Measurements from ENCODE around the gene SNAP29.

Gene SNAP29

DNA sequence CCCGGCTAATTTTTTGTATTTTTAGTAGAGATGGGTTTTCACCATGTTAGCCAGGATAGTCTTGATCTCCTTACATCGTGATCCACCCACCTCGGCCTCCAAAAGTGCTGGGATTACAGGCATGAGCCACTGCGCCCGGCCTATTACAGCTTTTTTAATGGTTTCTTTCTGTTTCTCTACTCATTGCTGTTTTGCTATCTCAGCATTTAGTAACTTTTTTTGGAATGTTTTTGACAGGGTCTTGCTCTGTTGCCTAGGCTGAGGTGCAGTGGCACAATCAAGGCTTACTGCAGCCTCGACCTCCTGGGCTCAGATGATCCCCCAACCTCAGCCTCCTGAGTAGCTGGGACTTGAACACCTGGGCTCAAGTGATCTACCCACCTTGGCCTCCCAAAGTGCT is 53.7 kb downstream of the SNAP29 start:
- H3K4me3 ChIP-seq (ENCODE audit: low read length): no peak overlapping the region
- DNase-seq (ENCODE audit: low read depth): no peak
- TF ChIP-seq, protein P1, sequence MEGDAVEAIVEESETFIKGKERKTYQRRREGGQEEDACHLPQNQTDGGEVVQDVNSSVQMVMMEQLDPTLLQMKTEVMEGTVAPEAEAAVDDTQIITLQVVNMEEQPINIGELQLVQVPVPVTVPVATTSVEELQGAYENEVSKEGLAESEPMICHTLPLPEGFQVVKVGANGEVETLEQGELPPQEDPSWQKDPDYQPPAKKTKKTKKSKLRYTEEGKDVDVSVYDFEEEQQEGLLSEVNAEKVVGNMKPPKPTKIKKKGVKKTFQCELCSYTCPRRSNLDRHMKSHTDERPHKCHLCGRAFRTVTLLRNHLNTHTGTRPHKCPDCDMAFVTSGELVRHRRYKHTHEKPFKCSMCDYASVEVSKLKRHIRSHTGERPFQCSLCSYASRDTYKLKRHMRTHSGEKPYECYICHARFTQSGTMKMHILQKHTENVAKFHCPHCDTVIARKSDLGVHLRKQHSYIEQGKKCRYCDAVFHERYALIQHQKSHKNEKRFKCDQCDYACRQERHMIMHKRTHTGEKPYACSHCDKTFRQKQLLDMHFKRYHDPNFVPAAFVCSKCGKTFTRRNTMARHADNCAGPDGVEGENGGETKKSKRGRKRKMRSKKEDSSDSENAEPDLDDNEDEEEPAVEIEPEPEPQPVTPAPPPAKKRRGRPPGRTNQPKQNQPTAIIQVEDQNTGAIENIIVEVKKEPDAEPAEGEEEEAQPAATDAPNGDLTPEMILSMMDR (conservative IDR thresholded peaks at IDR 0.05; ENCODE audit: low read depth, low read length): no peak

DNA sequence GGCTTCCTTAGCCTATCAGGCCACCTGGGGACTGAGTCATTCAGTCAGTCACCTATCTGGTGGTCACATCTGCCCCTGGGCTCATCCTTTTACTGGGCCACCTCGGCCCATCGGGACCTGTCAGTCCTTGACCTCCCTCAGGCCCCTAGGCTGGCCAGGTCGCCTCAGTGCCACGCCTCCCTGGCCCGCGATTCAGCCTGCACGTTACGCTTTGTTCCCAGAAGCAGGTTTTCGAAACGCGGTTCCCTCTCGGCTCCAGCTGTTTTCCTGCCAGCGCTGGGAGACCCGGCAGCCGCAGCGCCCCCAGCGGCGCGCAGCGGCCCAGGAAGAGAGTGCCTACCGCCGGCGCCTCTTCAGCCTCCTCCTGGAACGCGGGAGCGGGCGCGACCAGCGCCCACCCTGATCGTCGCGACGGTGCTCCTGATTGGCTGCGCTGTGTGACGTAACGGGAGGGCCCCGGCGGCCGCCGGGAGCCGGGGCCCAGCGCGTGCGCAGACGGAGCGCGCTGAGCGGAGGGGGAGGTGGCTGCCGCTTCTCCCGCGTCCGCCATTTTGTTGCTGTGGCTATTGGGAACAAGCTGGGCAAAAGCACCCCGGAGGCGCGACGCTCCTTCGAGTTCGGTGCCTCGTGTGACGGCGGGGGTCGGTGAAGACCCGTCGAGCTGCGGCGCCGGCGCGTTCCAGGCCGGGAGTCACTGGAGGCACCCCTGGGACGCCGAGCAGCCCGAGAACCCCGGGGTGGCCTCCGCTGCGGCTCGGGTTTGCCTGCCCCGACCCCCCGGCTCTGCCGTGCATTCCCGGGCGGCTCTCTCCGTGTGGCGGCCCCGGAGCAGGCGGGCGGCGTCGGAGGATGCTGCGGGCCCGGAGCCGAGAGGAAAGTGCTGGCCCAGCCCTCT is 58.4 kb downstream of the SNAP29 start, which contains the start of gene CRKL:
Gene CRKL (plus strand): TSS at position 492 of the 895 bp plus-strand sequence. CDS start 528 bp downstream, outside the sequence.
- TF ChIP-seq, protein P1 (conservative IDR thresholded peaks at IDR 0.05; ENCODE audit: low read depth, low read length): peak; percentile 90
- H3K4me3 ChIP-seq (ENCODE audit: low read length): peak within 1 kb of the TSS; percentile 96
- DNase-seq (ENCODE audit: low read depth): peak; percentile 89

DNA sequence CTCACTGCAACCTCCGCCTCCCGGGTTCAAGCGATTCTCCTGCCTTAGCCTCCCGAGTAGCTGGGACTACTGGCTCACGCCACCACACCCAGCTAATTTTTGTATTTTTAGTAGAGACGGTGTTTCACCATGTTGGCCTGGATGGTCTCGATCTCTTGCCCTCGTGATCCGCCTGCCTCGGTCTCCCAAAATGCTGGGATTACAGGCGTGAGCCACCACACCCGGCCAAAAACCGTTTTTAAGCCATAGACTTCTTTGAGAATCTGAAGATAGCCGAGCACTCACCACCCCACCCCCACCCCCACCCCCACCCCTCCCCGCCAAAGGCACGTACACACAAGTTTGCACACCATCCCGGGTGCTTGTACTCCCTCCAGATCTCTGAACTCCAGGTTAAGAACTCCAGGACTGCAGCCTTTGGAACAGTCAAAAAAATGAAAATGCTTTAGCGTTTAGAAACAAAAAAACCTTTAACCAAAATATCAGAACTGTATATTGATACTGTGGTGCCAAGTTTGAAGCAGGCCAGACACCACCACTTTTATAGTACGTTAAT is 59.9 kb downstream of the SNAP29 start:
- TF ChIP-seq, protein P1 (conservative IDR thresholded peaks at IDR 0.05; ENCODE audit: low read depth, low read length): no peak
- peak overlapping the region; percentile 96 for H3K4me3 ChIP-seq (ENCODE audit: low read length)
- no peak for DNase-seq (ENCODE audit: low read depth)

DNA sequence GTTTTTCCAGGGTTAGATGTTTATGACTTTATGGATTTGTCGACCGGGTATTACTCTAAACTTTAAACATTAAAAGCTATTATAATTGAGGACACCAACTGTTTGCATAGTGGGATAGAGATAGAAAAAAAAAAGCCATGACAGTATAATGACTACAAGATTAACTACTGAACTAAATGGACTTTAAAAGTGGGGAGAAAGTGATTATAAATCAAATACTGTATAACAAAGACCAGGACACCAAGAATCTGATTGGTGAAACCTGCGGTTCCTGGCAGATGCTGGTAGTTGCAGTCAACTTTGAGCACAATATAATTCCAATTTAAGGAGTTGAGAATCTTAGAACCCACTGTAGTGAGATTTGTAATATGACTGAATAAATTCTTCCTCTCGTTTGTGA is 60.9 kb downstream of the SNAP29 start:
- DNase-seq (ENCODE audit: low read depth): no peak
- H3K4me3 ChIP-seq (ENCODE audit: low read length): peak overlapping the region; percentile 96
- TF ChIP-seq, protein P1 (conservative IDR thresholded peaks at IDR 0.05; ENCODE audit: low read depth, low read length): no peak

DNA sequence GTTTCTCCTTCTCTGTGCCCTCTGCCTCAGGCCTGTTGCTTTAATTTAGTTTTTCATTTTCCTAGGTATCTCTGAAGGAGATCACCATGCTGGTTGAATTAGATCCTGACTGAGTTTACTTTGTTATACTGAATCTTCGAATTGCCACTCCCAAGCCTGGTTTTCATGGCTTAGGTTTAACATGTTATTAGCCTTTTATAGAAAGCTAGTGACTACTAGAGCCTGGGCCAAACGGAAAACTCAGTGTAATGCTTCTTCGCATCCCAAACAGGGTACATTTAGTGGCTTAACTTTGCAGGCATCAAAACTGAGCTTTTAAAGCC is 62.0 kb downstream of the SNAP29 start:
- TF ChIP-seq, protein P1 (conservative IDR thresholded peaks at IDR 0.05; ENCODE audit: low read depth, low read length): no peak
- peak overlapping the region; percentile 96 for H3K4me3 ChIP-seq (ENCODE audit: low read length)
- DNase-seq (ENCODE audit: low read depth): no peak

DNA sequence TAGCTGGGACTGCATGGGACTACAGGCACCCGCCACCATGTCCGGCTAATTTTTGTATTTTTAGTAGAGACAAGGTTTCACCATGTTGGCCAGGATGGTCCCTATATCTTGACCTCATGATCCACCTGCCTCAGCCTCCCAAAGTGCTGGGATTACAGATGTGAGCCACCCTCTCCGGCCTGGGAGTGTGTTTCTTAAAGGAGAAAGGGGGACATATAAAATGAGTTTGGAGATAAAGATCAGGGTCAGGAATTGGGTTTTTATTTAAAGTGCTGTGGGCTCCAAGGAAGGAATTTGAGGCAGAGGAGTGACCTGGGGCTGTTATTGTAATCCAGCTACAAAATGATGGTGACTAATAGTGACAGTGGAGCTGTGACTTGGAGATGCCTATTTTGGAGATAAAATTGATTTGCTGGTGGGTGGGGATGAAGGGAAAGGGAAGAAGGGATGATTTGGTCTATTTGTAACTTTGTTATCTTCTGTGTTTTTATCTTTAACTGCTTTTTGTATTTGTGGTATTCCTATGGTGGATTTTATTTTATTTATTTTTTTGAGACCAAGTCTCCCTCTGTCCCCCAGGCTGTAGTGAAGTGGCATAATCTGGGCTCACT is 63.4 kb downstream of the SNAP29 start:
- no peak for DNase-seq (ENCODE audit: low read depth)
- TF ChIP-seq, protein P1 (conservative IDR thresholded peaks at IDR 0.05; ENCODE audit: low read depth, low read length): no peak
- no peak overlapping the region for H3K4me3 ChIP-seq (ENCODE audit: low read length)

All from retinal pigment epithelial cell (primary cell).